Measurements from ENCODE around the gene FRMPD1. TPM values are rescaled to one million over a fixed set of nuclear protein-coding genes. Genes with fewer than 3 reads are reported as not detected.

The FRMPD1 gene
- 0.02 to 0.07 TPM (median 0.06 TPM) in 5 replicates for total RNA-seq (2022; extraction: Qiagen RNA extraction)

DNA sequence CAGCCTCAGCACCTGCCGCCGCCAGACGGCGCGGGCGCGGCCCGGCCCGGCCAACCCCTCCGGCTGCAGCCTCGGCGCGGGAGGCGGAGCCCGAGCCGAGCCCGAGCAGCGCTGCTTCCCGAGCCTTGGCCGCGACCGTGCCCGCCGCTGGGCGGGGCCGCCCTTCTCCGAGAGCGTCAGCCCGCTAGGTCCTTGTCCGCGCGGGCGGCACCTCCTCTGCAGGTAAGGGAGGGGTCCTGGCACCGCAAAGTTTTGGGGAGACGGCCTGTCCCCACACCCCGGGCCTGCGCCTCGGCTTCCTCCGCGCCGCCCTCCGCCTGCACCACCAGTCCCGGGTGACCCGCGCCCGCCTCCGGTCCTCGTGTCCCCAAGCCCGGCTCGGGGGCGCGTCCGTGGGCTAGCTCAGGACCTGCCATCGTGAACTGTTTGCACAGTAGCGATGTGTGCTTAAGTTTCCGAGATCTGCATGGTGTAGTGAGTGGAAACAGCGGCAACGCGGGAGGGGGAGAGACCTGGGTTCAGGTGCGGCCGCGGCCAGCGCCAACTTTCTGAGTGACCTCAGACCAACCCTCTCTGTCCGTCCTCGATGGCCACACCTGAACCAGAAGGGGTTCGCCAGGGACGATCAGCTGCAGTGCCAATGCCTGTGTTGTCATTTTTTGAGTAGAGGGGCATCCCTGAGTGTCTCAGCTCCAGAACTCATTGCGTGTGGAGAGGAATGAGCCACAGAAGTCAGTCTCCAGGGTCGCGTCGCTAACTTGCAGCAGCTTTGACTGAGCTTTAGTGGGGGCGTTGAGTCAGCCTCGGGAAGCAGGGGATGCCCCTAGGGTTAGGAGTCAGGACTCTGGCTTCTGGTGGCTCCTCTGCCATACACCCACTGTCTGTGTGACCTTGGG, at the start of gene FRMPD1:
FRMPD1 (plus strand) TSS at position 82 of the 896 bp plus-strand sequence. CDS start 41,688 bp downstream, outside the sequence.

GRCh38 chr9:37753489-37754190, 102.9 kb downstream of the FRMPD1 start, which contains the start of gene TRMT10B:
TRMT10B (plus strand) TSS chr9:37753805; CDS start chr9:37761932, 8,127 bp downstream.

DNA sequence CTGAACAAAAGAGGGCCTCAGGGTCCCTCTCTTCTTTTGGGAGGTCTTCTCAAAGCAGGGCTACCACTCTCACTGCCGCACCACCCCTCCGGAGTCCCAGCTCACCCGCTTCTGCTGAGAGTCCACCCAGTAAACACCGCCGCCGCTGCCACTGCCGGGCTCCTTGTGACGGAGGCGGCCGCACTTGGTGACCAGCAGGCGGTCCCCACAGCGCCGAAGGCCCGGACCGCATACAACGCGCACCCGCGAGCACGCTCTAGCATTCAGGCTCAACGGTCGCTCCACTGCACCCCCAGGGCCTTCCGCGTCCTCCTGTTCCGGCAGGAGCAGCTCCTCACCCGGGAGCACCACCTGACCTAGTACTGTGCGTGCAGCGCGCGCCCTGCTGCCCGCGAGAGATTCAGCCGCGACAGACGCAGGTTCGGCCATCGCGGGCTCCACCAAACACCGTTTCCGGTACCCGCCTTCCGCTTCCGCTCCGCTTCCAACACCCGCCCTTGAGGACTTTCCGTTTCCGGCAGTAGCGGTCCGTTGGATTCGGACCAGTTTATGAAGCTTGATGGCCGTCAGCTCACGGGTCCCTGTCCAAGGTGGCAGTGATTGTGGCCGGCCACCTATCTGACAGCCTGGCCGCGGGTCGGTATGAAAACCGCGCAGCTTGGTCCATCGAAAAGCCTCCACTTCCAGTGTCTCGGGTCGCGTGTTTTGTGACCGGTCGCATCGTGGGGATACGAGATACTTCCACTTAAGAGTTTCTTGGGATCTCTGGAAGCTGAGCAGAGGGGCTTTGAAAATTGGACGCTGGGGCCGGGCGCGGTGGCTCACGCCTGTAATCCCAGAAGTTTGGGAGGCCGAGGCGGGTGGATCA, 134.1 kb downstream of the FRMPD1 start, which contains the start of gene EXOSC3:
EXOSC3 (minus strand) TSS at position 449 of the 868 bp plus-strand sequence; CDS start at position 429, 20 bp downstream.

Other genes with a start within 250 kb of the FRMPD1 start
- gene GRHPR, start 228.3 kb upstream of the FRMPD1 start, total RNA-seq (2022; extraction: Qiagen RNA extraction) = 141 to 179 TPM (median 173 TPM) in 5 replicates
- gene ZBTB5, start 185.5 kb upstream of the FRMPD1 start, total RNA-seq (2022; extraction: Qiagen RNA extraction) = 6.4 to 7.3 TPM (median 6.9 TPM) in 5 replicates
- gene POLR1E, start 165.0 kb upstream of the FRMPD1 start, total RNA-seq (2022; extraction: Qiagen RNA extraction) = 30.4 to 36.6 TPM (median 34.2 TPM) in 5 replicates
- 6.9 to 8.0 TPM (median 7.0 TPM) in 5 replicates for gene FBXO10, start 74.6 kb upstream of the FRMPD1 start, total RNA-seq (2022; extraction: Qiagen RNA extraction)
- gene TOMM5, start 58.4 kb upstream of the FRMPD1 start, total RNA-seq (2022; extraction: Qiagen RNA extraction) = 295 to 320 TPM (median 311 TPM) in 5 replicates
- 4.9 to 5.6 TPM (median 5.2 TPM) in 5 replicates for gene TRMT10B, start 102.9 kb downstream of the FRMPD1 start, total RNA-seq (2022; extraction: Qiagen RNA extraction)
- gene EXOSC3, start 134.1 kb downstream of the FRMPD1 start, total RNA-seq (2022; extraction: Qiagen RNA extraction) = 62.5 to 80.0 TPM (median 74.6 TPM) in 5 replicates
- 10.5 to 12.8 TPM (median 12.2 TPM) in 5 replicates for gene DCAF10, start 149.8 kb downstream of the FRMPD1 start, total RNA-seq (2022; extraction: Qiagen RNA extraction)